ENCODE results near the gene FLYWCH2.
"Not testable (repeated sequence)": the region's sequence is repeated elsewhere in the genome, so short reads cannot be mapped to it uniquely, and the experiment has no call there.

Gene FLYWCH2

DNA sequence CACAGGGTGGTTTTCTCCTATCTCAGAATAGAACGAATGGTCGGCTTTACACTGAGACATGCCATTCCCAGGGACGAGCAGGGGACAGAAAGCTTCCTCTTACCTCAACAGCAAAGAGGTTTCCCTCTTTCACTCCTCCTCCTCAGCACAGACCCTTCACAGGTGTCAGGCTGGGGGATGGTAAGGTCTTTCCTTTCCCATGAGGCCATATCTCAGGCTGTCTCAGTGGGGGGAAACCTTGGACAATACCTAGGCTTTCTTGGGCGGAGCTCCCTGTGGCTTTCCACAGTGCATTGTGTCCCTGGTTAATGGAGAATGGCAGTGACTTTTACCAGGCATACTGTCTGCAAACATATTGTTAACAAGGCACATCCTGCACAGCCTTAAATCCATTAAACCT is 45.1 kb downstream of the FLYWCH2 start:
- no CpG with 5 or more reads among the region's 4 CpGs for WGBS (ENCODE audit: extremely low coverage, insufficient coverage, low lambda C conversion rate)
- not testable (repeated sequence) for H3K4me3 ChIP-seq (ENCODE audit: low read length); H3K79me2 ChIP-seq (ENCODE audit: control insufficient read depth, insufficient read depth, low read length); H3K18ac ChIP-seq (ENCODE audit: low read length); H3K4me1 ChIP-seq (ENCODE audit: control insufficient read depth, low read depth, low read length); H4K8ac ChIP-seq (ENCODE audit: low read depth, low read length); H2BK5ac ChIP-seq (ENCODE audit: low read length); H3K4me2 ChIP-seq (ENCODE audit: low read length); H2BK15ac ChIP-seq (replicated peaks; ENCODE audit: low read depth); H2AK5ac ChIP-seq (ENCODE audit: low read length); H3K23ac ChIP-seq (ENCODE audit: low read length); H2BK120ac ChIP-seq (ENCODE audit: low read depth, low read length); H3K36me3 ChIP-seq (ENCODE audit: control insufficient read depth, insufficient read depth, low read length); H4K5ac ChIP-seq (ENCODE audit: low read length); H3K27me3 ChIP-seq (ENCODE audit: insufficient read depth, low read length, poor library complexity); H3K79me1 ChIP-seq (ENCODE audit: low read length); H3K9ac ChIP-seq (ENCODE audit: low read length); H3K4ac ChIP-seq (ENCODE audit: low read depth, low read length); H3K27ac ChIP-seq (ENCODE audit: low read depth, low read length)
- DNase-seq: peak; percentile 60
- H3K56ac ChIP-seq (ENCODE audit: low read length): peak overlapping the region; percentile 64

DNA sequence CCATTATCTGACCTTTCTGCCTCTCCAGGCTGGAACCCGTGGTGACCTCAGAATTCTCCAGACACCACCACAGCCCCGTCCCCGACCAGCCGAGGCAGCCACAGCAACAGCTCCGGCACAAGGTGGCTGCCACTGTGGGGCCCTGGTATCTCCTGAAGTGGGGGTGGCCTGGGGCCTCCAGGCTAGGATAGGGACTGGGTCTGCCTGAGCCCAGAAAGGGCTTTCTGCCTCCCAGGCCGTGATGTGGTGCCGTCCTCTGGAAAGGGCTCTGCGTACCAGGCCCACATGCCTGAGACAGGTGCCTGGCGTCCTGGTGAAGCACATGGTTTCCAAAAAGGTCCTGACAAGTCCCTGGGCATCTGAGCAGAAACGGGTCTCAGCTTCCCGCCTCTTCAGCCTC is 45.8 kb downstream of the FLYWCH2 start:
- H3K4ac ChIP-seq (ENCODE audit: low read depth, low read length): no peak overlapping the region
- no CpG with 5 or more reads among the region's 11 CpGs for WGBS (ENCODE audit: extremely low coverage, insufficient coverage, low lambda C conversion rate)
- H3K36me3 ChIP-seq (ENCODE audit: control insufficient read depth, insufficient read depth, low read length): no peaks in the 10 kb centered on the region
- H3K4me2 ChIP-seq (ENCODE audit: low read length): no peak overlapping the region
- no peak overlapping the region for H3K4me3 ChIP-seq (ENCODE audit: low read length)
- no peak overlapping the region for H3K9ac ChIP-seq (ENCODE audit: low read length)
- H3K79me2 ChIP-seq (ENCODE audit: control insufficient read depth, insufficient read depth, low read length): no peaks in the 10 kb centered on the region
- H4K8ac ChIP-seq (ENCODE audit: low read depth, low read length): no peak overlapping the region
- no peak overlapping the region for H2BK15ac ChIP-seq (replicated peaks; ENCODE audit: low read depth)
- H2BK5ac ChIP-seq (ENCODE audit: low read length): peak overlapping the region; percentile 45
- no peak for DNase-seq
- no peak overlapping the region for H4K5ac ChIP-seq (ENCODE audit: low read length)
- H3K4me1 ChIP-seq (ENCODE audit: control insufficient read depth, low read depth, low read length): no peaks in the 10 kb centered on the region
- no peak overlapping the region for H3K23ac ChIP-seq (ENCODE audit: low read length)
- H3K27me3 ChIP-seq (ENCODE audit: insufficient read depth, low read length, poor library complexity): no peaks in the 10 kb centered on the region
- peak overlapping the region; percentile 44 for H3K18ac ChIP-seq (ENCODE audit: low read length)
- H2BK120ac ChIP-seq (ENCODE audit: low read depth, low read length): no peak overlapping the region
- H2AK5ac ChIP-seq (ENCODE audit: low read length): no peak overlapping the region
- no peak overlapping the region for H3K27ac ChIP-seq (ENCODE audit: low read depth, low read length)
- no peaks in the 10 kb centered on the region for H3K79me1 ChIP-seq (ENCODE audit: low read length)
- H3K56ac ChIP-seq (ENCODE audit: low read length): peak overlapping the region; percentile 70

DNA sequence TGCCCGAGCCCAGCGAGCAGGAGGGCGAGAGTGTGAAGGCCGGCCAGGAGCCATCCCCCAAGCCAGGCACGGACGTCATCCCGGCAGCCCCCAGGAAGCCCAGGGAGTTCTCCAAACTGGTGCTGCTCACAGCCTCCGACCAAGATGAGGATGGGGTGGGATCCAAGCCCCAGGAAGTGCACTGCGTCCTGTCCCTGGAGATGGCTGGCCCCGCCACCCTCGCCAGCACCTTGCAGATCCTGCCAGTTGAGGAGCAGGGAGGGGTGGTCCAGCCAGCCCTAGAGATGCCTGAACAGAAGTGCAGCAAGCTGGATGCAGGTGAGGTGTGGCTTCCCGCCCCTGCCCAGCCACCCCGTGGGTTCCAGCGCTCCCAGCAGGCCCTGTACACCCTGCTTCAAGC is 46.7 kb downstream of the FLYWCH2 start:
- H3K4me3 ChIP-seq (ENCODE audit: low read length): no peak overlapping the region
- no peak overlapping the region for H3K56ac ChIP-seq (ENCODE audit: low read length)
- no peak overlapping the region for H2BK15ac ChIP-seq (replicated peaks; ENCODE audit: low read depth)
- no peaks in the 10 kb centered on the region for H3K79me1 ChIP-seq (ENCODE audit: low read length)
- no peak overlapping the region for H2AK5ac ChIP-seq (ENCODE audit: low read length)
- no peak overlapping the region for H3K27ac ChIP-seq (ENCODE audit: low read depth, low read length)
- H3K4ac ChIP-seq (ENCODE audit: low read depth, low read length): no peak overlapping the region
- H4K8ac ChIP-seq (ENCODE audit: low read depth, low read length): no peak overlapping the region
- no peak overlapping the region for H3K9ac ChIP-seq (ENCODE audit: low read length)
- no peaks in the 10 kb centered on the region for H3K27me3 ChIP-seq (ENCODE audit: insufficient read depth, low read length, poor library complexity)
- no peak overlapping the region for H3K18ac ChIP-seq (ENCODE audit: low read length)
- H3K4me1 ChIP-seq (ENCODE audit: control insufficient read depth, low read depth, low read length): no peaks in the 10 kb centered on the region
- no peaks in the 10 kb centered on the region for H3K79me2 ChIP-seq (ENCODE audit: control insufficient read depth, insufficient read depth, low read length)
- no peaks in the 10 kb centered on the region for H3K36me3 ChIP-seq (ENCODE audit: control insufficient read depth, insufficient read depth, low read length)
- no peak overlapping the region for H3K4me2 ChIP-seq (ENCODE audit: low read length)
- no CpG with 5 or more reads among the region's 14 CpGs for WGBS (ENCODE audit: extremely low coverage, insufficient coverage, low lambda C conversion rate)
- H2BK120ac ChIP-seq (ENCODE audit: low read depth, low read length): no peak overlapping the region
- no peak for DNase-seq
- H4K5ac ChIP-seq (ENCODE audit: low read length): no peak overlapping the region
- H2BK5ac ChIP-seq (ENCODE audit: low read length): no peak overlapping the region
- H3K23ac ChIP-seq (ENCODE audit: low read length): no peak overlapping the region

DNA sequence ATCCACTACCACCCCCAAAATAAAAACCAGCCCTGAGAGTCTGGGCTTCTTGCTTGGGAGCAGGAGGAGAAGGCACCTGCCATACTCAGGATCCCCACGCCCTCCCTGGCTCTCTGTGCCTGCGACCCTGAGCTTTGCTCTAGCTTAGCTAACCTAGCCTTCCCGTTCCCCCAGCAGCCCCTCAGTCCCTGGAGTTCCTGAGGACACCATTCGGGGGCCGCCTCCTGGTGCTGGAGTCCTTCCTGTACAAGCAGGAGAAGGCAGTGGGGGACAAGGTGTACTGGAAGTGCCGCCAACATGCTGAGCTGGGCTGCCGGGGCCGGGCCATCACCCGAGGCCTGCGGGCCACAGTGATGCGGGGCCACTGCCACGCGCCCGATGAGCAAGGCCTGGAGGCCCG is 47.2 kb downstream of the FLYWCH2 start:
- H3K79me2 ChIP-seq (ENCODE audit: control insufficient read depth, insufficient read depth, low read length): no peaks in the 10 kb centered on the region
- no peak overlapping the region for H3K18ac ChIP-seq (ENCODE audit: low read length)
- no peak overlapping the region for H3K23ac ChIP-seq (ENCODE audit: low read length)
- no peak overlapping the region for H2AK5ac ChIP-seq (ENCODE audit: low read length)
- no peak overlapping the region for H3K4me2 ChIP-seq (ENCODE audit: low read length)
- no peaks in the 10 kb centered on the region for H3K36me3 ChIP-seq (ENCODE audit: control insufficient read depth, insufficient read depth, low read length)
- no peak overlapping the region for H4K5ac ChIP-seq (ENCODE audit: low read length)
- H3K56ac ChIP-seq (ENCODE audit: low read length): no peak overlapping the region
- H4K8ac ChIP-seq (ENCODE audit: low read depth, low read length): no peak overlapping the region
- H3K4me3 ChIP-seq (ENCODE audit: low read length): no peak overlapping the region
- no peaks in the 10 kb centered on the region for H3K27me3 ChIP-seq (ENCODE audit: insufficient read depth, low read length, poor library complexity)
- WGBS (ENCODE audit: extremely low coverage, insufficient coverage, low lambda C conversion rate): no CpG with 5 or more reads among the region's 15 CpGs
- H3K27ac ChIP-seq (ENCODE audit: low read depth, low read length): no peak overlapping the region
- no peaks in the 10 kb centered on the region for H3K79me1 ChIP-seq (ENCODE audit: low read length)
- no peak for DNase-seq
- no peak overlapping the region for H2BK15ac ChIP-seq (replicated peaks; ENCODE audit: low read depth)
- H2BK5ac ChIP-seq (ENCODE audit: low read length): no peak overlapping the region
- H3K4ac ChIP-seq (ENCODE audit: low read depth, low read length): no peak overlapping the region
- H2BK120ac ChIP-seq (ENCODE audit: low read depth, low read length): no peak overlapping the region
- no peak overlapping the region for H3K9ac ChIP-seq (ENCODE audit: low read length)
- H3K4me1 ChIP-seq (ENCODE audit: control insufficient read depth, low read depth, low read length): no peaks in the 10 kb centered on the region

- H3K27ac ChIP-seq (ENCODE audit: low read depth, low read length); H3K79me1 ChIP-seq (ENCODE audit: low read length): not testable (repeated sequence)
- no CpG with 5 or more reads among the region's 13 CpGs for WGBS (ENCODE audit: extremely low coverage, insufficient coverage, low lambda C conversion rate)
Observed at GRCh38 chr16:2931231-2931914, 48.4 kb downstream of the FLYWCH2 start.

DNA sequence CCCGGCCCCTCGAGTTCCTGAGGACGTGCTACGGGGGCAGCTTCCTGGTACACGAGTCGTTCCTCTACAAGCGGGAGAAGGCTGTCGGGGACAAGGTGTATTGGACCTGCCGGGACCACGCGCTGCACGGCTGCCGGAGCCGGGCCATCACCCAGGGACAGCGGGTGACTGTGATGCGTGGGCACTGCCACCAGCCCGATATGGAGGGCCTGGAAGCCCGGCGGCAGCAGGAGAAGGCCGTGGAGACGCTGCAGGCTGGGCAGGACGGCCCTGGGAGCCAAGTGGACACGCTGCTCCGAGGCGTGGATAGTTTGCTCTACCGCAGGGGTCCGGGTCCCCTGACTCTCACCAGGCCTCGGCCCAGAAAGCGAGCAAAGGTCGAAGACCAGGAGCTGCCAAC is 50.1 kb downstream of the FLYWCH2 start:
- no peak overlapping the region for H2BK120ac ChIP-seq (ENCODE audit: low read depth, low read length)
- H3K4ac ChIP-seq (ENCODE audit: low read depth, low read length): no peak overlapping the region
- no peak overlapping the region for H3K23ac ChIP-seq (ENCODE audit: low read length)
- H3K79me2 ChIP-seq (ENCODE audit: control insufficient read depth, insufficient read depth, low read length): no peaks in the 10 kb centered on the region
- H3K18ac ChIP-seq (ENCODE audit: low read length): no peak overlapping the region
- H2AK5ac ChIP-seq (ENCODE audit: low read length): no peak overlapping the region
- no peak overlapping the region for H3K27ac ChIP-seq (ENCODE audit: low read depth, low read length)
- no peaks in the 10 kb centered on the region for H3K4me1 ChIP-seq (ENCODE audit: control insufficient read depth, low read depth, low read length)
- H3K79me1 ChIP-seq (ENCODE audit: low read length): no peaks in the 10 kb centered on the region
- no peak for DNase-seq
- H3K36me3 ChIP-seq (ENCODE audit: control insufficient read depth, insufficient read depth, low read length): no peaks in the 10 kb centered on the region
- H4K5ac ChIP-seq (ENCODE audit: low read length): no peak overlapping the region
- H2BK5ac ChIP-seq (ENCODE audit: low read length): no peak overlapping the region
- no peaks in the 10 kb centered on the region for H3K27me3 ChIP-seq (ENCODE audit: insufficient read depth, low read length, poor library complexity)
- no peak overlapping the region for H4K8ac ChIP-seq (ENCODE audit: low read depth, low read length)
- H3K4me2 ChIP-seq (ENCODE audit: low read length): no peak overlapping the region
- no peak overlapping the region for H2BK15ac ChIP-seq (replicated peaks; ENCODE audit: low read depth)
- no CpG with 5 or more reads among the region's 30 CpGs for WGBS (ENCODE audit: extremely low coverage, insufficient coverage, low lambda C conversion rate)
- H3K9ac ChIP-seq (ENCODE audit: low read length): no peak overlapping the region
- no peak overlapping the region for H3K56ac ChIP-seq (ENCODE audit: low read length)
- no peak overlapping the region for H3K4me3 ChIP-seq (ENCODE audit: low read length)

More at GRCh38 chr16:2931231-2931914, 48.4 kb downstream of the FLYWCH2 start:
- not testable (repeated sequence) for H3K36me3 ChIP-seq (ENCODE audit: control insufficient read depth, insufficient read depth, low read length); H3K27me3 ChIP-seq (ENCODE audit: insufficient read depth, low read length, poor library complexity); H3K4me1 ChIP-seq (ENCODE audit: control insufficient read depth, low read depth, low read length); H2BK5ac ChIP-seq (ENCODE audit: low read length); H3K79me2 ChIP-seq (ENCODE audit: control insufficient read depth, insufficient read depth, low read length); H4K8ac ChIP-seq (ENCODE audit: low read depth, low read length); H2BK15ac ChIP-seq (replicated peaks; ENCODE audit: low read depth); H3K4ac ChIP-seq (ENCODE audit: low read depth, low read length); H3K56ac ChIP-seq (ENCODE audit: low read length); H2BK120ac ChIP-seq (ENCODE audit: low read depth, low read length); DNase-seq; H3K4me3 ChIP-seq (ENCODE audit: low read length); H3K18ac ChIP-seq (ENCODE audit: low read length); H2AK5ac ChIP-seq (ENCODE audit: low read length); H3K9ac ChIP-seq (ENCODE audit: low read length); H3K23ac ChIP-seq (ENCODE audit: low read length); H3K4me2 ChIP-seq (ENCODE audit: low read length); H4K5ac ChIP-seq (ENCODE audit: low read length)
